Panc1 (cell line): Measurements from ENCODE around the gene TIMM22.

Source experiments
- CTCF ChIP-seq: fragments of 450-650 bp; IDR thresholded peaks from 2 replicates; pipeline ENCODE4 v1.5.1; 2017; ENCODE audit warnings: mild to moderate bottlenecking
- POLR2AphosphoS5 ChIP-seq: IDR thresholded peaks from 2 replicates; pipeline ENCODE4 v1.6.1; 2012; ENCODE audit warnings: mild to moderate bottlenecking, low read depth, low read length, moderate library complexity
- REST ChIP-seq, 2 experiments: IDR thresholded peaks; 2 replicates each; pipeline ENCODE4 v1.6.1; 2011 to 2012; ENCODE audit warnings: low read depth in 2 of 2, control low read depth in 1 of 2, low read length in 1 of 2, mild to moderate bottlenecking in 1 of 2, moderate library complexity in 1 of 2; ENCODE audit not compliant: insufficient read depth in 1 of 2

GRCh38 chr17:1041746-1042145, 44.8 kb downstream of the TIMM22 start:
- TF ChIP-seq CTCF (no peak), REST (IDR thresholded peaks at IDR 0.05; ENCODE audit: insufficient read depth in 1 of 2, low read depth in 2 of 2, low read length in 1 of 2) (no peak), POLR2AphosphoS5 (no peak)
